Measurements from ENCODE around the gene MAGI2.

GRCh38 chr7:78017591-78018100 is 1435.8 kb downstream of the MAGI2 start:
- TF ChIP-seq, protein P1, sequence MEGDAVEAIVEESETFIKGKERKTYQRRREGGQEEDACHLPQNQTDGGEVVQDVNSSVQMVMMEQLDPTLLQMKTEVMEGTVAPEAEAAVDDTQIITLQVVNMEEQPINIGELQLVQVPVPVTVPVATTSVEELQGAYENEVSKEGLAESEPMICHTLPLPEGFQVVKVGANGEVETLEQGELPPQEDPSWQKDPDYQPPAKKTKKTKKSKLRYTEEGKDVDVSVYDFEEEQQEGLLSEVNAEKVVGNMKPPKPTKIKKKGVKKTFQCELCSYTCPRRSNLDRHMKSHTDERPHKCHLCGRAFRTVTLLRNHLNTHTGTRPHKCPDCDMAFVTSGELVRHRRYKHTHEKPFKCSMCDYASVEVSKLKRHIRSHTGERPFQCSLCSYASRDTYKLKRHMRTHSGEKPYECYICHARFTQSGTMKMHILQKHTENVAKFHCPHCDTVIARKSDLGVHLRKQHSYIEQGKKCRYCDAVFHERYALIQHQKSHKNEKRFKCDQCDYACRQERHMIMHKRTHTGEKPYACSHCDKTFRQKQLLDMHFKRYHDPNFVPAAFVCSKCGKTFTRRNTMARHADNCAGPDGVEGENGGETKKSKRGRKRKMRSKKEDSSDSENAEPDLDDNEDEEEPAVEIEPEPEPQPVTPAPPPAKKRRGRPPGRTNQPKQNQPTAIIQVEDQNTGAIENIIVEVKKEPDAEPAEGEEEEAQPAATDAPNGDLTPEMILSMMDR (conservative IDR thresholded peaks at IDR 0.05; ENCODE audit: low read length): no peak
- TF ChIP-seq EZH2phosphoT487 (IDR thresholded peaks at IDR 0.05; ENCODE audit: borderline replicate concordance, low read depth, low read length): no peak
